ENCODE measurements around the gene PATJ.

The PATJ gene

GRCh38 chr1:62097464-62097863 lies 355.2 kb downstream of the PATJ start (continued):
- no peak for TF ChIP-seq TSHZ1 (tag by site-specific recombination; IDR thresholded peaks at IDR 0.05; ENCODE audit: borderline replicate concordance)
- no peak for TF ChIP-seq ZNF280D (tag by site-specific recombination; IDR thresholded peaks at IDR 0.05)
- TF ChIP-seq ZNF521 (tag by site-specific recombination; IDR thresholded peaks at IDR 0.05), result no peak

GRCh38 chr1:62100442-62100841 lies 358.2 kb downstream of the PATJ start:
- H3K9me3 ChIP-seq (ENCODE audit: control insufficient read depth, insufficient read depth, low read depth, low read length), result no peaks in the 10 kb centered on the region
- H3K4me1 ChIP-seq (ENCODE audit: control insufficient read depth, insufficient read depth, low read length), result no peaks in the 10 kb centered on the region
- no peak overlapping the region for H3K4me3 ChIP-seq (ENCODE audit: low read depth, low read length)
- CTCF ChIA-PET, result no interaction called here
- no peak for TF ChIP-seq ZFP3 (tag by site-specific recombination; IDR thresholded peaks at IDR 0.05; ENCODE audit: low read depth)
- no peak for TF ChIP-seq ZNF658 (tag by site-specific recombination; IDR thresholded peaks at IDR 0.05)
- TF ChIP-seq ZNF837 (tag by site-specific recombination; IDR thresholded peaks at IDR 0.05), result no peak
- no peak for TF ChIP-seq ZNF292 (tag by site-specific recombination; IDR thresholded peaks at IDR 0.05; ENCODE audit: borderline replicate concordance, low read depth)
- no peak overlapping the region for H3K27ac ChIP-seq (ENCODE audit: extremely low read depth, low read depth, low read length)
- no peaks in the 10 kb centered on the region; a peak in 1 of 3 replicates for H3K36me3 ChIP-seq (ENCODE audit: control insufficient read depth in 2 of 2, insufficient read depth in 1 of 2, low read length in 2 of 2)
- POLR2A ChIA-PET, result no interaction called here

GRCh38 chr1:62103846-62104245 lies 361.6 kb downstream of the PATJ start:
- H3K36me3 ChIP-seq (ENCODE audit: control insufficient read depth in 2 of 2, insufficient read depth in 1 of 2, low read length in 2 of 2), result no peaks in the 10 kb centered on the region; a peak in 1 of 3 replicates
- no peak overlapping the region for H3K27ac ChIP-seq (ENCODE audit: extremely low read depth, low read depth, low read length)
- CTCF ChIA-PET, result interaction anchor here (0.6 to 1.1 kb wide), 4 partner anchors 10 to 287 kb away, joined by 3 to 5 read pairs (median 4); no protein-coding TSS in a partner anchor
- POLR2A ChIA-PET, result no interaction called here
- no peaks in the 10 kb centered on the region for H3K4me1 ChIP-seq (ENCODE audit: control insufficient read depth, insufficient read depth, low read length)
- no peak for TF ChIP-seq OSR2 (tag by site-specific recombination; IDR thresholded peaks at IDR 0.05)
- no peak for TF ChIP-seq ZNF501 (tag by site-specific recombination; IDR thresholded peaks at IDR 0.05)
- TF ChIP-seq SP3 (tag by site-specific recombination; IDR thresholded peaks at IDR 0.05), result no peak
- no peak for TF ChIP-seq GLIS2 (tag by site-specific recombination; IDR thresholded peaks at IDR 0.05)
- no peak for TF ChIP-seq ZNF324 (tag by site-specific recombination; IDR thresholded peaks at IDR 0.05)
- TF ChIP-seq WT1 (tag by site-specific recombination; IDR thresholded peaks at IDR 0.05), result no peak
- TF ChIP-seq ZNF221 (tag by site-specific recombination; IDR thresholded peaks at IDR 0.05; ENCODE audit: borderline replicate concordance), result no peak
- TF ChIP-seq RBAK (tag by site-specific recombination; IDR thresholded peaks at IDR 0.05), result no peak
- TF ChIP-seq ZNF214 (tag by site-specific recombination; IDR thresholded peaks at IDR 0.05; ENCODE audit: borderline replicate concordance), result no peak
- TF ChIP-seq PRDM10 (tag by site-specific recombination; IDR thresholded peaks at IDR 0.05), result no peak
- TF ChIP-seq ZNF623 (tag by site-specific recombination; IDR thresholded peaks at IDR 0.05), result no peak
- H3K9me3 ChIP-seq (ENCODE audit: control insufficient read depth, insufficient read depth, low read depth, low read length), result no peaks in the 10 kb centered on the region
- no peak overlapping the region for H3K4me3 ChIP-seq (ENCODE audit: low read depth, low read length)
